Naive B cell (primary cell): ENCODE data around the gene AIG1. TPM values are rescaled to one million over a fixed set of nuclear protein-coding genes. Genes with fewer than 3 reads are reported as not detected.
"Not testable (repeated sequence)": the region's sequence is repeated elsewhere in the genome, so short reads cannot be mapped to it uniquely, and the experiment has no call there.

Experiments used
- ATAC-seq, 2 donors: fragments of 150-1000 bp; cut with Tn5 transposase; 2 replicates each; pipeline ENCODE4 v1.10.0; 2021; ENCODE audit warnings: low read depth in 2 of 2, mild to moderate bottlenecking in 2 of 2, moderate library complexity in 2 of 2
- DNase-seq: peaks from one replicate; pipeline ENCODE4 v3.0.0; 2022
- H3K27ac Mint-ChIP-seq, 6 donors: one replicate each; pipeline ENCODE4 v1.8.0; 2020 to 2022; ENCODE audit warnings: mild to moderate bottlenecking in 6 of 6, mixed read lengths in 6 of 6, moderate library complexity in 5 of 6, inconsistent platforms in 2 of 6
- H3K27me3 Mint-ChIP-seq, 3 donors: one replicate each; pipeline ENCODE4 v1.8.0; 2021 to 2022; ENCODE audit warnings: mixed read lengths in 3 of 3, mild to moderate bottlenecking in 1 of 3
- H3K36me3 Mint-ChIP-seq, 2 donors: one replicate each; pipeline ENCODE4 v1.8.0; 2020 to 2022; ENCODE audit warnings: mixed read lengths in 2 of 2, inconsistent platforms in 1 of 2, mild to moderate bottlenecking in 1 of 2
- H3K4me1 Mint-ChIP-seq, 3 donors: one replicate each; pipeline ENCODE4 v1.8.0; 2020 to 2022; ENCODE audit warnings: mixed read lengths in 3 of 3, inconsistent platforms in 1 of 3, mild to moderate bottlenecking in 1 of 3, moderate library complexity in 1 of 3
- H3K4me3 Mint-ChIP-seq, 8 donors: one replicate each; pipeline ENCODE4 v1.8.0; 2020 to 2022; ENCODE audit warnings: mild to moderate bottlenecking in 8 of 8, mixed read lengths in 8 of 8, moderate library complexity in 8 of 8, inconsistent platforms in 2 of 8
- H3K9me3 Mint-ChIP-seq, 7 donors: one replicate each; pipeline ENCODE4 v1.8.0; 2020 to 2022; ENCODE audit warnings: mixed read lengths in 7 of 7, mild to moderate bottlenecking in 5 of 7, inconsistent platforms in 2 of 7, moderate library complexity in 1 of 7
- polyA plus RNA-seq, 6 donors: library from polyadenylated mRNA; unstranded; fragments of 300-500 nt; fragmentation: Illumina TruSeq; gene quantifications; one replicate each; pipeline ENCODE4 v1.2.3, GENCODE V29; 2021; ENCODE audit warnings: low read depth in 6 of 6

The AIG1 gene
- polyA plus RNA-seq, 6 donors from 2014 or later, result 8.2 to 14.7 (median 12.3) TPM

GRCh38 chr6:143061597-143062385 is 1.1 kb downstream of the AIG1 start:
- DNase-seq (no peak), ATAC-seq (no peak)
- Mint-ChIP-seq H3K4me1 (peaks cover 14 to 20% (median 16%) of the 10 kb centered on the region in 3 donors), H3K4me3 (peak overlapping the region; percentile 90 to 97 (median 94)), H3K27ac (peak overlapping the region; percentile 86 to 99 (median 95)), H3K9me3 (peaks cover 0 to 4% (median 0%) of the 10 kb centered on the region in 7 donors), H3K27me3 (no peaks in the 10 kb centered on the region), H3K36me3 (no peaks in the 10 kb centered on the region)

GRCh38 chr6:143062551-143062950 is 1.9 kb downstream of the AIG1 start:
- Mint-ChIP-seq H3K4me3 (peak overlapping the region in 3 of 8 donors; percentile 39 to 97 (median 62)), H3K36me3 (no peaks in the 10 kb centered on the region), H3K27me3 (no peaks in the 10 kb centered on the region), H3K27ac (peak overlapping the region in 4 of 6 donors; percentile 2 to 96 (median 44)), H3K9me3 (peaks cover 0 to 4% (median 0%) of the 10 kb centered on the region in 7 donors), H3K4me1 (peaks cover 14 to 20% (median 16%) of the 10 kb centered on the region in 3 donors)
- ATAC-seq (no peak), DNase-seq (no peak)

- H3K36me3 Mint-ChIP-seq, result no peaks in the 10 kb centered on the region
- ATAC-seq, result no peak
- peak overlapping the region in 1 of 8 donors; percentile 45 for H3K4me3 Mint-ChIP-seq
- no peak overlapping the region for H3K27ac Mint-ChIP-seq
- DNase-seq, result no peak
- H3K9me3 Mint-ChIP-seq, result peaks cover 0 to 4% (median 0%) of the 10 kb centered on the region in 7 donors
- no peaks in the 10 kb centered on the region for H3K27me3 Mint-ChIP-seq
- peaks cover 14 to 20% (median 16%) of the 10 kb centered on the region in 3 donors for H3K4me1 Mint-ChIP-seq
Measured at GRCh38 chr6:143063631-143064030, 2.9 kb downstream of the AIG1 start.

GRCh38 chr6:143064271-143064670 is 3.6 kb downstream of the AIG1 start:
- Mint-ChIP-seq H3K9me3 (peaks cover 0 to 4% (median 0%) of the 10 kb centered on the region in 7 donors), H3K27ac (no peak overlapping the region), H3K4me1 (peaks cover 14 to 20% (median 16%) of the 10 kb centered on the region in 3 donors), H3K27me3 (no peaks in the 10 kb centered on the region), H3K4me3 (no peak overlapping the region), H3K36me3 (no peaks in the 10 kb centered on the region)
- ATAC-seq (no peak), DNase-seq (no peak)

GRCh38 chr6:143064951-143065683 is 4.4 kb downstream of the AIG1 start:
- DNase-seq (no peak), ATAC-seq (no peak)
- no peaks in the 10 kb centered on the region for H3K36me3 Mint-ChIP-seq
- H3K27ac Mint-ChIP-seq, result no peak overlapping the region
- peaks cover 0 to 4% (median 0%) of the 10 kb centered on the region in 7 donors for H3K9me3 Mint-ChIP-seq
- H3K27me3 Mint-ChIP-seq, result no peaks in the 10 kb centered on the region
- H3K4me3 Mint-ChIP-seq, result no peak overlapping the region
- peaks cover 14% of the 10 kb centered on the region in 3 donors for H3K4me1 Mint-ChIP-seq

- H3K4me3 Mint-ChIP-seq, result no peak overlapping the region
- H3K9me3 Mint-ChIP-seq, result no peaks in the 10 kb centered on the region
- H3K27ac Mint-ChIP-seq, result no peak overlapping the region
- DNase-seq (no peak), ATAC-seq (no peak)
- H3K36me3 Mint-ChIP-seq, result peaks cover 0 to 2% of the 10 kb centered on the region in 2 donors
- H3K27me3 Mint-ChIP-seq, result no peaks in the 10 kb centered on the region
- H3K4me1 Mint-ChIP-seq, result peaks cover 0 to 10% (median 0%) of the 10 kb centered on the region in 3 donors
Measured at GRCh38 chr6:143068001-143068400, 7.3 kb downstream of the AIG1 start.

GRCh38 chr6:143074101-143074500 is 13.4 kb downstream of the AIG1 start:
- ATAC-seq, result no peak
- no peak for DNase-seq

GRCh38 chr6:143074670-143075318 is 14.1 kb downstream of the AIG1 start:
- H3K4me3 Mint-ChIP-seq, result peak overlapping the region in 1 of 8 donors; percentile 13

More at GRCh38 chr6:143074101-143074500, 13.4 kb downstream of the AIG1 start:
- Mint-ChIP-seq H3K36me3 (peaks cover 13 to 21% of the 10 kb centered on the region in 2 donors), H3K9me3 (peaks cover 0 to 20% (median 13%) of the 10 kb centered on the region in 7 donors), H3K4me1 (peaks cover 0 to 8% (median 0%) of the 10 kb centered on the region in 3 donors), H3K27ac (no peak overlapping the region), H3K27me3 (no peaks in the 10 kb centered on the region), H3K4me3 (no peak overlapping the region)

GRCh38 chr6:143078468-143079324 is 18.0 kb downstream of the AIG1 start:
- Mint-ChIP-seq H3K4me3 (no peak overlapping the region), H3K4me1 (no peaks in the 10 kb centered on the region), H3K27me3 (no peaks in the 10 kb centered on the region), H3K36me3 (peaks cover 13 to 24% of the 10 kb centered on the region in 2 donors), H3K27ac (no peak overlapping the region), H3K9me3 (peaks cover 0 to 20% (median 13%) of the 10 kb centered on the region in 7 donors)
- ATAC-seq, result no peak
- DNase-seq, result no peak

More at GRCh38 chr6:143074670-143075318, 14.1 kb downstream of the AIG1 start:
- Mint-ChIP-seq H3K27me3 (no peaks in the 10 kb centered on the region), H3K27ac (peak overlapping the region in 1 of 6 donors; percentile 16), H3K9me3 (peaks cover 0 to 20% (median 13%) of the 10 kb centered on the region in 7 donors), H3K4me1 (peaks cover 0 to 8% (median 0%) of the 10 kb centered on the region in 3 donors), H3K36me3 (peaks cover 13 to 23% of the 10 kb centered on the region in 2 donors)
- DNase-seq (no peak), ATAC-seq (no peak)

GRCh38 chr6:143079325-143079640 is 18.6 kb downstream of the AIG1 start:
- no peaks in the 10 kb centered on the region for H3K4me1 Mint-ChIP-seq
- peaks cover 13 to 20% of the 10 kb centered on the region in 2 donors for H3K36me3 Mint-ChIP-seq
- H3K27me3 Mint-ChIP-seq, result no peaks in the 10 kb centered on the region
- no peak overlapping the region for H3K4me3 Mint-ChIP-seq
- DNase-seq (no peak), ATAC-seq (no peak)
- no peak overlapping the region for H3K27ac Mint-ChIP-seq
- peaks cover 0 to 15% (median 11%) of the 10 kb centered on the region in 7 donors for H3K9me3 Mint-ChIP-seq

- ATAC-seq, H3K4me1 Mint-ChIP-seq, DNase-seq, H3K9me3 Mint-ChIP-seq, H3K27me3 Mint-ChIP-seq, H3K27ac Mint-ChIP-seq, H3K4me3 Mint-ChIP-seq: not testable (repeated sequence)
- H3K36me3 Mint-ChIP-seq, result peaks cover 0 to 15% of the 10 kb centered on the region in 2 donors
Measured at GRCh38 chr6:143082274-143082673, 21.6 kb downstream of the AIG1 start.

GRCh38 chr6:143084019-143084418 is 23.3 kb downstream of the AIG1 start:
- H3K36me3 Mint-ChIP-seq, result peaks cover 0 to 13% of the 10 kb centered on the region in 2 donors
- H3K27me3 Mint-ChIP-seq, ATAC-seq, H3K4me3 Mint-ChIP-seq, H3K27ac Mint-ChIP-seq, H3K4me1 Mint-ChIP-seq, DNase-seq, H3K9me3 Mint-ChIP-seq: not testable (repeated sequence)
